ENCODE results near the gene ARHGAP15.

Gene ARHGAP15

DNA sequence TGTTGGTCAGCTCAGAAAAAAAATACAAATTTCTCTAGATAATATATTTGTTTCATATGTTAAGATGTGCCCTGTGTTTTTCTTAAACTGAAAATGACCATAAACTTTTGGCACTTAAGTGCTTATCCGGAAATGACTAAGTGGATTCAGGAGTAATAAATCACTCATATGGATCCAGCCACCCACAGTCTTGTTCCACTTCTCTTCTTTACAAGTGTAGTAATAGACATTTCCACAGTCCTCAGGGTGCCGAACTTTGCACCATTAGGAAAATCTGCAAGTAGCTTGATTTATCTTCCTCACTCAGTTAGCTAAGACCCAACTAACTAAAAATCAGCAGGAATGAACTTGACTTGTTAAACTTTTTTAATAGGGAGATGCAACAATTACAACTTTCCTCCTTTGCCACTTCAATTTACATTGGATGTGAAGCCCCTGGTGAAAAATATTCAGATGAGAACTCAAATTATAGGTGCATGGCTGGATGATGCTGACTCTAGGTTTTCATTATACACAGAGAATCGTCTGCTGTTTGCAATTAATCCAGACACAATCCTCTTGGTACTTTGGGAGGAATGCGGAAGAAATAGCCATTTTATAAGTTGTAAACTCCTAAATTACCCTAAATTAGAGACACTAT is 322.5 kb downstream of the ARHGAP15 start:
- DNase-seq (ENCODE audit: low read depth): no peak
- H3K4me3 ChIP-seq (ENCODE audit: low read length): no peak overlapping the region
- TF ChIP-seq, protein P1, sequence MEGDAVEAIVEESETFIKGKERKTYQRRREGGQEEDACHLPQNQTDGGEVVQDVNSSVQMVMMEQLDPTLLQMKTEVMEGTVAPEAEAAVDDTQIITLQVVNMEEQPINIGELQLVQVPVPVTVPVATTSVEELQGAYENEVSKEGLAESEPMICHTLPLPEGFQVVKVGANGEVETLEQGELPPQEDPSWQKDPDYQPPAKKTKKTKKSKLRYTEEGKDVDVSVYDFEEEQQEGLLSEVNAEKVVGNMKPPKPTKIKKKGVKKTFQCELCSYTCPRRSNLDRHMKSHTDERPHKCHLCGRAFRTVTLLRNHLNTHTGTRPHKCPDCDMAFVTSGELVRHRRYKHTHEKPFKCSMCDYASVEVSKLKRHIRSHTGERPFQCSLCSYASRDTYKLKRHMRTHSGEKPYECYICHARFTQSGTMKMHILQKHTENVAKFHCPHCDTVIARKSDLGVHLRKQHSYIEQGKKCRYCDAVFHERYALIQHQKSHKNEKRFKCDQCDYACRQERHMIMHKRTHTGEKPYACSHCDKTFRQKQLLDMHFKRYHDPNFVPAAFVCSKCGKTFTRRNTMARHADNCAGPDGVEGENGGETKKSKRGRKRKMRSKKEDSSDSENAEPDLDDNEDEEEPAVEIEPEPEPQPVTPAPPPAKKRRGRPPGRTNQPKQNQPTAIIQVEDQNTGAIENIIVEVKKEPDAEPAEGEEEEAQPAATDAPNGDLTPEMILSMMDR (conservative IDR thresholded peaks at IDR 0.05; ENCODE audit: low read depth, low read length): no peak

DNA sequence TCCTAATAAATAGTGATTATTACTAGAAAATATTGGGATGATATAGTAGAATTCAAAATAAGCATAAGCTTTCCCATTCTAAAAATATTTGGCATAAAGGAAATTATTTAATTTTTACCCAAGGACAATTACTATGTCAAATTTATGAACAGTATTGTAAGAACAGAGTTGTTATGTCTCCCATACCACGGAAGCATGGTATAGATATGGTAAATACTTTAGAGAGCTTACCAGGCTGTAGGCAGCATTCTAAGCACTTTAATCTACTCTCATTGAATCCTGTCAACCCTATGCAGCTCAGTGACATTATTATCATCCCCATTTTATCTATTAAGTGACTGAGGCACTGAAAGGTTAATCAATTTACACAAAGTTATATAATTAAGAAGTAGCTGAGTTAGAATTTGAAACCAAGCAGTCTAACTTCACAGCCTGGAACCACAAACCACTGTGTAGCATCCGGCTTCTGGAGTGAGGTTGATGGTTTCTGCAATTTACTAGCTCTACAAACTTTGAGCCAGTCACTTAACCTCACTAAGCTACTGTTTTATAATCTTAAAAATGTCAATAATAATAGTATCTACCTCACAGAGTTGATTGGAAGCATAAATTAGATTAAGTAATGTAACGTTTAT is 323.7 kb downstream of the ARHGAP15 start:
- H3K4me3 ChIP-seq (ENCODE audit: low read length): no peak overlapping the region
- DNase-seq (ENCODE audit: low read depth): no peak
- TF ChIP-seq, protein P1 (conservative IDR thresholded peaks at IDR 0.05; ENCODE audit: low read depth, low read length): no peak

DNA sequence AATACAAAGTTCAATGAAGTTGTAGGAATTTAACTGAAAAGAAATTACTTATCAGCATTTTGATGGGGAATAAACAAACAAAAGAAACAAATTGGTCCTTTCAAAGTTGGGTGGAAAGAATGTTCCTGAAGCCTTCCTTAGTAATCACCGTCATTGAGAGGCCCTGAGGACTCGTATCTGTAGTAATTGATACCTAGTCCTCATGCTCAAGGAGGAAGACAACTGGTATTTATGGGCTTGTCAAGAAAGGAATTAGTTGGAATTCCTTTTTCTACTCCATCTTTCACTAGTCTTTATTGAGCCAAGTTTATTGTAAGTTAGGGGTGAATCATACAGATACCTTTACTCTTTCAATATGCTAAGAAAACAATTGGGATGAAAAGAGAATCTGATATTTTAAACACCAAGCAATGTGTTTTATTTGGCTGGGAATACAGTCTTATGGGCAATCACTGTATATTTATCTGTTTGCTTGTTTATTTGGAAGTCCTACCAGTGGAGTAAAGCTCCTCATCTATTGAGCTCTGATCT is 324.8 kb downstream of the ARHGAP15 start:
- no peak for DNase-seq (ENCODE audit: low read depth)
- TF ChIP-seq, protein P1 (conservative IDR thresholded peaks at IDR 0.05; ENCODE audit: low read depth, low read length): no peak
- H3K4me3 ChIP-seq (ENCODE audit: low read length): no peak overlapping the region

DNA sequence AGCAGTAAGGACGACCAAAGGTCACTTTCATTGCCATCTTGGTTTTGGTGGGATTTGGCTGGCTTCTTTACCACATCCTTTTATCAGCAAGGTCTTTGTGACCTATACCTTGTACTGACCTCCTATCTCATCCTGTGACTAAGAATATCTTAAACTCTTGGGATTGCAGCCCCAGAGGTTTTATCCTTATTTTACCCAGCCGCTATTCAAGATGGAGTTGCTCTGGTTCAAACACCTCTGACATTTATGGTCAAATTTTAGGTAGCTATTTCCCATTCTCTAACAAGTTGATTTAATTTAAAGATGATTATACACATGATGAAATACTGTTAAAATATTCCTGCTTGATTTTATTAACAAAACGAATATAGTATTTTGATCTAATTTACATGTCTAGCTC is 326.1 kb downstream of the ARHGAP15 start:
- TF ChIP-seq, protein P1 (conservative IDR thresholded peaks at IDR 0.05; ENCODE audit: low read depth, low read length): no peak
- H3K4me3 ChIP-seq (ENCODE audit: low read length): no peak overlapping the region
- no peak for DNase-seq (ENCODE audit: low read depth)

DNA sequence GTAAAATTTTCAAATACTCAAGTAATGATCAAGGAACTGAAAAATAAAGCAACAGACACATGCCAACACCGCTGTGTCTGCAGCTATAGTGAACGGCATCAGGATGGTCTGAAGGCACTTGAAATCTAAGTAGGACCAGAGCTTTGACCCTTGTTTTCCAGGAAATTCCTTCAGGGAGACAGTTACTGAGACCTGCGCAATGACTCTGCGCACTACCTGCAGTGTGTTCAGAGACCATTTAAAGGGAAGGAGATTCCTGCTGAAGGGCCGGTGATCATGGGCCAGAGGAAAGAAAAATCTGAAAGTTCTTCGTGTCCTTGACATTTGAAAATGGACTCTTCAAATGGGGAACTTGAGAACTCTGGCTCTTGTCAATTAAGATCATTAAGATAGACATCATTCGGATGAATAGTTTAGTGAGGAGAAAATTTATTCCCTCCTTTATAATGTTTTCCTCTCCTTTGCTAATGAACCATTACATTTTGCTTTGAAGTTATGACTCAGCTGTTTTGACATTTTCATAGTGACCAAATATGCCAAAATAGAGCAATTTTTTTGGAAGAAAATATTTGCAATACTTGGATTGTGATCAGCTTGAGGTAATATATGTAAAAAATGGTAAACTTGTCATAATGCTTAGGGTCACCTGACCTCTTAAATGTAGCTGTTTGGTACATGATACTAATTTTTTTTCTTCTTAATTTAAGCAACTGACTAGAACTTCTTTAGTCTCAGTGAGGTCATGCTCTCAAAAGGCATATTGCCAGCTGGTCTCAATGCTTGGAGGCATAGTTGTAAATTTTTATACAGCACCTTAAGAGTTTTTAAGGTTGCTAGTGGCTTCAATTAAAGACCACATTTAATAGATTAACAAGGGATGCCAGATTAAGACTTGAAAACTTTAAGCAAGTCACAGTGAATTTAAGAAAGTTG is 329.3 kb downstream of the ARHGAP15 start:
- DNase-seq (ENCODE audit: low read depth): no peak
- no peak overlapping the region for H3K4me3 ChIP-seq (ENCODE audit: low read length)

DNA sequence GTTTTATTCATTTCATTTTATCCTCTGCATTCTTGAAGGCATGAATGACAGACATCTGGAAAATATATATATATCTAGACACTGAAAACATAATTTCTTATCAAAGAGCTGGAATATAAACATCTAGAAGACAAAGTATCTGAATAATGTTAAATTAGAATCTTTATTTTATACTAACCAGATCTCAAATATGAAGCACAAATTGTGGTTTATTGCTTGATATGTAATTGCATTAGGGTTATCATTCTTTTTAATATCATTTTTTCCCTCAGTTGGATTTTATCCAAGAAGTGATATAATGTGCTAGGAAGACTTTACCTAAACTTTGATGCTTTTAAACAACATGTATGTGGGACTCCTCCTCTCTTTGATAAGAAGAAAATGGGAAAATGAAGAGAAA is 331.2 kb downstream of the ARHGAP15 start:
- no peak for DNase-seq (ENCODE audit: low read depth)
- TF ChIP-seq, protein P1 (conservative IDR thresholded peaks at IDR 0.05; ENCODE audit: low read depth, low read length): no peak
- H3K4me3 ChIP-seq (ENCODE audit: low read length): no peak overlapping the region

More for the DNA sequence above, 329.3 kb downstream of the ARHGAP15 start:
- TF ChIP-seq, protein P1 (conservative IDR thresholded peaks at IDR 0.05; ENCODE audit: low read depth, low read length): no peak

Data from retinal pigment epithelial cell (primary cell).